HepG2 (cell line): ENCODE data around the gene CCL16. TPM values are rescaled to one million over a fixed set of nuclear protein-coding genes. Genes with fewer than 3 reads are reported as not detected.

Experiments
- ADNP ChIP-seq: sonication (generic); formaldehyde crosslinking; IDR thresholded peaks from 2 replicates; pipeline ENCODE4 v1.4.0; 2020; ENCODE audit warnings: missing genetic modification reagents
- CREBL2 ChIP-seq: sonication (generic); formaldehyde crosslinking; IDR thresholded peaks from 2 replicates; pipeline ENCODE4 v1.8.1; 2023; ENCODE audit warnings: missing genetic modification reagents, mild to moderate bottlenecking, borderline replicate concordance
- DDIT3 ChIP-seq: sonication (generic); formaldehyde crosslinking; IDR thresholded peaks from 2 replicates; pipeline ENCODE4 v1.4.0; 2020; ENCODE audit warnings: mild to moderate bottlenecking, missing genetic modification reagents
- PATZ1 ChIP-seq: sonication (generic); formaldehyde crosslinking; IDR thresholded peaks from 2 replicates; pipeline ENCODE4 v1.4.0; 2020; ENCODE audit warnings: missing genetic modification reagents
- SP140L ChIP-seq: sonication (generic); formaldehyde crosslinking; IDR thresholded peaks from 2 replicates; pipeline ENCODE4 v1.4.0; 2020; ENCODE audit warnings: missing genetic modification reagents, borderline replicate concordance
- TBP ChIP-seq: sonication (generic); formaldehyde crosslinking; IDR thresholded peaks from 2 replicates; pipeline ENCODE4 v1.5.0; 2020; ENCODE audit warnings: missing genetic modification reagents
- U2AF2 ChIP-seq: fragments of 200-400 bp; formaldehyde crosslinking; IDR thresholded peaks from 2 replicates; pipeline ENCODE4 v1.6.1; 2017; ENCODE audit warnings: low read depth, mild to moderate bottlenecking, low read length
- ZBTB42 ChIP-seq: sonication (generic); formaldehyde crosslinking; IDR thresholded peaks from 2 replicates; pipeline ENCODE4 v1.5.0; 2020; ENCODE audit warnings: mild to moderate bottlenecking, missing genetic modification reagents
- ZMAT5 ChIP-seq: sonication (generic); formaldehyde crosslinking; IDR thresholded peaks from 2 replicates; pipeline ENCODE4 v1.5.0; 2020; ENCODE audit warnings: mild to moderate bottlenecking, low read depth, missing genetic modification reagents, borderline replicate concordance
- ZNF264 ChIP-seq: sonication (generic); formaldehyde crosslinking; IDR thresholded peaks from 2 replicates; pipeline ENCODE4 v1.4.0; 2020; ENCODE audit warnings: missing genetic modification reagents
- ZNF329 ChIP-seq: sonication (generic); formaldehyde crosslinking; IDR thresholded peaks from 2 replicates; pipeline ENCODE4 v1.9.0; 2021; ENCODE audit warnings: low read depth, mild to moderate bottlenecking, missing genetic modification reagents
- ZNF841 ChIP-seq: sonication (generic); formaldehyde crosslinking; IDR thresholded peaks from 2 replicates; pipeline ENCODE4 v1.8.1; 2023; ENCODE audit warnings: missing genetic modification reagents, borderline replicate concordance
- polyA plus RNA-seq, 8 experiments: library from polyadenylated mRNA; depleted of rRNA in 3 of 8; stranded (reverse) in 7 of 8; unstranded in 1 of 8; fragments of >200 nt; fragmentation: Illumina TruSeq in 4 of 8; extraction: Trizol in 4 of 8; gene quantifications; 2 replicates each; pipeline versions ENCODE4 v1.2.1 to v1.2.3, GENCODE V29; 2011 to 2016; ENCODE audit warnings: low read depth in 4 of 8, missing spikeins in 1 of 8, mixed read lengths in 1 of 8; ENCODE audit not compliant: insufficient read depth in 1 of 8
- total RNA-seq, 5 experiments: library from RNA; depleted of rRNA; stranded (reverse); fragments of >200 nt; fragmentation: Illumina TruSeq; extraction: Trizol; gene quantifications; 2 replicates each; pipeline ENCODE4 v1.2.3, GENCODE V29; 2016; ENCODE audit warnings: low read depth in 1 of 5
- TF ChIP-seq, protein P1 (sequence below), 2 experiments: sonication (generic) in 1 of 2; formaldehyde crosslinking in 1 of 2; IDR thresholded peaks; 2 replicates each; pipeline versions ENCODE4 v1.5.1 to v1.6.1; 2011 to 2020; ENCODE audit warnings: borderline replicate concordance in 1 of 2, low read depth in 1 of 2, low read length in 1 of 2, mild to moderate bottlenecking in 1 of 2, missing genetic modification reagents in 1 of 2, moderate library complexity in 1 of 2
- TF ChIP-seq, protein P2 (sequence below): sonication (generic); formaldehyde crosslinking; IDR thresholded peaks from 2 replicates; pipeline ENCODE4 v1.4.0; 2020; ENCODE audit warnings: missing genetic modification reagents, borderline replicate concordance
- TF ChIP-seq, protein P3 (sequence below): sonication (generic); formaldehyde crosslinking; IDR thresholded peaks from 2 replicates; pipeline ENCODE4; 2020; ENCODE audit warnings: missing genetic modification reagents, mild to moderate bottlenecking, borderline replicate concordance

The CCL16 gene
- total and polyA plus RNA-seq, 2 of the 13 experiments (the other 11 are each of a cell fraction or from before 2014, with no cell fraction given): 2.0 to 14.7 TPM

DNA sequence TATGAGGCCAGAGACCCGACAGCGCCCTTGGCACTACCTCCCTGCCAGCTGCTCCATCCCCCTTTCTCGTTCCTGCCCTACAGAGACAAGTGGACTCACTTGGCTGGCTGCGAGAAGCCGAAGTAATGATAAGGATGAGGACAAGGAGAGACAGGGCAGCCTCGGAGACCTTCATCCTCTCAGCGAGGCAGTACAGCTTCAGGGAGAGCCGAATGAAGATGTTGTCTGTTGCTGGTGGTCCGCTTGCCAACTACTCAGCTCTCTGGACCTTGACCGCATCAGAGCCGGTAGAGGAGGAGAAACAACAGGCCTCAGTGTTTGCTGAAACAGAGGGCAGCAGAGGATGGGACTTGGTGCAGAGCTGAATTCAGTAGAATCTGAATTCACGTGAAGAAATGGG lies at the start of gene CCL16 (continued):
- TF ChIP-seq CREBL2 (CRISPR knock-in tag) (no peak), ZNF264 (CRISPR knock-in tag) (no peak), ZNF841 (no peak), TBP (CRISPR knock-in tag) (no peak), DDIT3 (CRISPR knock-in tag) (no peak), ADNP (CRISPR knock-in tag) (no peak), PATZ1 (CRISPR knock-in tag) (no peak), ZMAT5 (no peak), ZNF329 (CRISPR knock-in tag) (no peak), SP140L (CRISPR knock-in tag) (no peak), ZBTB42 (CRISPR knock-in tag) (no peak), U2AF2 (no peak)
- TF ChIP-seq, protein P1, sequence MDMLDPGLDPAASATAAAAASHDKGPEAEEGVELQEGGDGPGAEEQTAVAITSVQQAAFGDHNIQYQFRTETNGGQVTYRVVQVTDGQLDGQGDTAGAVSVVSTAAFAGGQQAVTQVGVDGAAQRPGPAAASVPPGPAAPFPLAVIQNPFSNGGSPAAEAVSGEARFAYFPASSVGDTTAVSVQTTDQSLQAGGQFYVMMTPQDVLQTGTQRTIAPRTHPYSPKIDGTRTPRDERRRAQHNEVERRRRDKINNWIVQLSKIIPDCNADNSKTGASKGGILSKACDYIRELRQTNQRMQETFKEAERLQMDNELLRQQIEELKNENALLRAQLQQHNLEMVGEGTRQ (IDR thresholded peaks at IDR 0.05; ENCODE audit: low read depth, low read length): no peak
- TF ChIP-seq, protein P1 (CRISPR knock-in tag; IDR thresholded peaks at IDR 0.05; ENCODE audit: borderline replicate concordance): no peak
- TF ChIP-seq, protein P2, sequence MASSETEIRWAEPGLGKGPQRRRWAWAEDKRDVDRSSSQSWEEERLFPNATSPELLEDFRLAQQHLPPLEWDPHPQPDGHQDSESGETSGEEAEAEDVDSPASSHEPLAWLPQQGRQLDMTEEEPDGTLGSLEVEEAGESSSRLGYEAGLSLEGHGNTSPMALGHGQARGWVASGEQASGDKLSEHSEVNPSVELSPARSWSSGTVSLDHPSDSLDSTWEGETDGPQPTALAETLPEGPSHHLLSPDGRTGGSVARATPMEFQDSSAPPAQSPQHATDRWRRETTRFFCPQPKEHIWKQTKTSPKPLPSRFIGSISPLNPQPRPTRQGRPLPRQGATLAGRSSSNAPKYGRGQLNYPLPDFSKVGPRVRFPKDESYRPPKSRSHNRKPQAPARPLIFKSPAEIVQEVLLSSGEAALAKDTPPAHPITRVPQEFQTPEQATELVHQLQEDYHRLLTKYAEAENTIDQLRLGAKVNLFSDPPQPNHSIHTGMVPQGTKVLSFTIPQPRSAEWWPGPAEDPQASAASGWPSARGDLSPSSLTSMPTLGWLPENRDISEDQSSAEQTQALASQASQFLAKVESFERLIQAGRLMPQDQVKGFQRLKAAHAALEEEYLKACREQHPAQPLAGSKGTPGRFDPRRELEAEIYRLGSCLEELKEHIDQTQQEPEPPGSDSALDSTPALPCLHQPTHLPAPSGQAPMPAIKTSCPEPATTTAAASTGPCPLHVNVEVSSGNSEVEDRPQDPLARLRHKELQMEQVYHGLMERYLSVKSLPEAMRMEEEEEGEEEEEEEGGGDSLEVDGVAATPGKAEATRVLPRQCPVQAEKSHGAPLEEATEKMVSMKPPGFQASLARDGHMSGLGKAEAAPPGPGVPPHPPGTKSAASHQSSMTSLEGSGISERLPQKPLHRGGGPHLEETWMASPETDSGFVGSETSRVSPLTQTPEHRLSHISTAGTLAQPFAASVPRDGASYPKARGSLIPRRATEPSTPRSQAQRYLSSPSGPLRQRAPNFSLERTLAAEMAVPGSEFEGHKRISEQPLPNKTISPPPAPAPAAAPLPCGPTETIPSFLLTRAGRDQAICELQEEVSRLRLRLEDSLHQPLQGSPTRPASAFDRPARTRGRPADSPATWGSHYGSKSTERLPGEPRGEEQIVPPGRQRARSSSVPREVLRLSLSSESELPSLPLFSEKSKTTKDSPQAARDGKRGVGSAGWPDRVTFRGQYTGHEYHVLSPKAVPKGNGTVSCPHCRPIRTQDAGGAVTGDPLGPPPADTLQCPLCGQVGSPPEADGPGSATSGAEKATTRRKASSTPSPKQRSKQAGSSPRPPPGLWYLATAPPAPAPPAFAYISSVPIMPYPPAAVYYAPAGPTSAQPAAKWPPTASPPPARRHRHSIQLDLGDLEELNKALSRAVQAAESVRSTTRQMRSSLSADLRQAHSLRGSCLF (CRISPR knock-in tag): no peak
- TF ChIP-seq, protein P3, sequence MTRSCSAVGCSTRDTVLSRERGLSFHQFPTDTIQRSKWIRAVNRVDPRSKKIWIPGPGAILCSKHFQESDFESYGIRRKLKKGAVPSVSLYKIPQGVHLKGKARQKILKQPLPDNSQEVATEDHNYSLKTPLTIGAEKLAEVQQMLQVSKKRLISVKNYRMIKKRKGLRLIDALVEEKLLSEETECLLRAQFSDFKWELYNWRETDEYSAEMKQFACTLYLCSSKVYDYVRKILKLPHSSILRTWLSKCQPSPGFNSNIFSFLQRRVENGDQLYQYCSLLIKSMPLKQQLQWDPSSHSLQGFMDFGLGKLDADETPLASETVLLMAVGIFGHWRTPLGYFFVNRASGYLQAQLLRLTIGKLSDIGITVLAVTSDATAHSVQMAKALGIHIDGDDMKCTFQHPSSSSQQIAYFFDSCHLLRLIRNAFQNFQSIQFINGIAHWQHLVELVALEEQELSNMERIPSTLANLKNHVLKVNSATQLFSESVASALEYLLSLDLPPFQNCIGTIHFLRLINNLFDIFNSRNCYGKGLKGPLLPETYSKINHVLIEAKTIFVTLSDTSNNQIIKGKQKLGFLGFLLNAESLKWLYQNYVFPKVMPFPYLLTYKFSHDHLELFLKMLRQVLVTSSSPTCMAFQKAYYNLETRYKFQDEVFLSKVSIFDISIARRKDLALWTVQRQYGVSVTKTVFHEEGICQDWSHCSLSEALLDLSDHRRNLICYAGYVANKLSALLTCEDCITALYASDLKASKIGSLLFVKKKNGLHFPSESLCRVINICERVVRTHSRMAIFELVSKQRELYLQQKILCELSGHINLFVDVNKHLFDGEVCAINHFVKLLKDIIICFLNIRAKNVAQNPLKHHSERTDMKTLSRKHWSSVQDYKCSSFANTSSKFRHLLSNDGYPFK (CRISPR knock-in tag): no peak
